ENCODE measurements around the gene GUCY1A1.
"Not testable (repeated sequence)": the region's sequence is repeated elsewhere in the genome, so short reads cannot be mapped to it uniquely, and the experiment has no call there.

Gene GUCY1A1, protein sequence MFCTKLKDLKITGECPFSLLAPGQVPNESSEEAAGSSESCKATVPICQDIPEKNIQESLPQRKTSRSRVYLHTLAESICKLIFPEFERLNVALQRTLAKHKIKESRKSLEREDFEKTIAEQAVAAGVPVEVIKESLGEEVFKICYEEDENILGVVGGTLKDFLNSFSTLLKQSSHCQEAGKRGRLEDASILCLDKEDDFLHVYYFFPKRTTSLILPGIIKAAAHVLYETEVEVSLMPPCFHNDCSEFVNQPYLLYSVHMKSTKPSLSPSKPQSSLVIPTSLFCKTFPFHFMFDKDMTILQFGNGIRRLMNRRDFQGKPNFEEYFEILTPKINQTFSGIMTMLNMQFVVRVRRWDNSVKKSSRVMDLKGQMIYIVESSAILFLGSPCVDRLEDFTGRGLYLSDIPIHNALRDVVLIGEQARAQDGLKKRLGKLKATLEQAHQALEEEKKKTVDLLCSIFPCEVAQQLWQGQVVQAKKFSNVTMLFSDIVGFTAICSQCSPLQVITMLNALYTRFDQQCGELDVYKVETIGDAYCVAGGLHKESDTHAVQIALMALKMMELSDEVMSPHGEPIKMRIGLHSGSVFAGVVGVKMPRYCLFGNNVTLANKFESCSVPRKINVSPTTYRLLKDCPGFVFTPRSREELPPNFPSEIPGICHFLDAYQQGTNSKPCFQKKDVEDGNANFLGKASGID

DNA sequence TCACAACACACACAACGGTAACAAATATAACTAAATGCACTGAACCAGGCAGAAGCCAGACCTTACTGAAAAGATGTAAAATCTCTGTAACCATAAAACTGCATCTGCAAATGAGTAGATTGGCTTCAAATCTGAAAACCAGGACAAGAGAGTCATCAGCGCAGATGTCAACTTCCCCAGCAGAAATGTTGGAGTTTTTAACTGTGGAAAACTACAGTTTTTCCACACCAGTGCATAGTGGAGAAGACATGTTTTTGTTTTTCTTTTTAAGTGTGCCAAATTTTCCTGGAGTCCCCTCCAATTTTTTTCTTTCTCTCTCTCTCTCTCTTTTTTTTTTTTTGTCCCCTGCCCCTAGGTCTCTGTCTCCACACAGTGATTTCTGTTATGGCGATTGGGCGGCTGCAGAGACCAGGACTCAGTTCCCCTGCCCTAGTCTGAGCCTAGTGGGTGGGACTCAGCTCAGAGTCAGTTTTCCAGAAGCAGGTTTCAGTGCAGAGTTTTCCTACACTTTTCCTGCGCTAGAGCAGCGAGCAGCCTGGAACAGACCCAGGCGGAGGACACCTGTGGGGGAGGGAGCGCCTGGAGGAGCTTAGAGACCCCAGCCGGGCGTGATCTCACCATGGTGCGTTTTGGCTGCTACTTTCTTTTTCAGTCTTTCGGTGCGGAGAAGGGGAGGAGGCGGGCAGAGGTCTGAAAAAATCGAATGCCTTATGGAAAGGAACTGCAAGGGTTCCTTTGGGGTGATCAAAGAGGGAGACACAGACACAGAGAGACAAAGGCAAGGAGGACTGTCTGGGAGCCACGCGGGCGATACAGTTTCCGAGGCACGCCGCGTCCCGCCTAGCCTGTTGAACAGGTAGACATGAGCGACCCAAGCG is at the start of gene GUCY1A1:
TSS of gene GUCY1A1 (plus strand) at position 505 of the 878 bp plus-strand sequence. CDS start 30,020 bp downstream, outside the sequence.
- DNase-seq: no peak

DNA sequence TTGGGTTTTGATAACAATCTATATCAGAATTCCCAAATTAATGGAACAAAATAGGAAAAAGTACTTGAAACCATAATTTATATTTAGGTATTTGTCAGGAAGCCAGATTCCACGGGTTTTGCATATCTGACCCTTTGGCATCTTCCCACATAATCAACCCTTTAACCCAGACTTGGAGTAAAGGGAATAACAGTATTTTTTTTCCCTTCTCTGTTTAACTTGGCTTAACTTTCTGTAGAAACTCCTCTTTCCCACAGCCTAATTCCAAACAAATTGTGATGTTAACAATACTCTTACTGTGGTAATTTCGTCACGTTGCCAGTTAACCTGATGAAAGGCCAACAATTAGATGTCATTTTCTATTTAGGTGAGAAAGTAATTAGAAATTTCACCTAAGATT is 49.4 kb upstream of the GUCY1A1 start:
- DNase-seq: no peak

DNA sequence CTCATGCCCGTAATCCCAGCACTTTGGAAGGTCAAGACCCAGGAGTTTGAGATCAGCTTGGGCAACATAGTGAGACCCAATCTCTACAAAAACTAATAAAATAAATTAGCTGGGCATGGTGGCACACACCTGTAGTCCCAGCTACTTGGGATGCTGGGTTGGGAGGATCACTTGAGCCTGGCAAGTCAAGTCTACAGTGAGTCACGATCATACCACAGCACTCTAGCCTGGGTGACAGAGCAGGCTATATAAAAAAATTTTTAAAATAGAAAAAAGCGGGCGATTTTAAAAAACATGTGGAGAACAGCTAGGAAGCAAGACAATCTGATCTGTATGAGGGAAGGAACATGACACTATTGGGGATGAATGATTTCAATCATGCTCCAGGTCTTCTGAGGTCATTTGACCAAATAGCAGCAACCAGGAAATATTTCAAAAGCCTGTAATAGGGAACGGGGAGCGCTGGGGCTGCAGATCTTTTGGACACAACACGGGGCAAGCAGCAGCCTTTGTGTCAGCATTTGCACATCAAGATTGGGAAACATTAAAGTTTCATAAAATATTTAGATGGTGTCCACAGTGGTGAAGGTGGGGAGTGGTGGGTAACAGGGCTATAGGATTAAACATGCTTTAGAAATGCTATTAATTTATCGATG is 48.3 kb upstream of the GUCY1A1 start:
- no peak for DNase-seq

GRCh38 chr4:155620637-155621036 is 46.0 kb upstream of the GUCY1A1 start:
- DNase-seq: no peak

GRCh38 chr4:155624478-155624877 is 42.2 kb upstream of the GUCY1A1 start:
- no peak for DNase-seq

- DNase-seq: no peak
These were observed 40.1 kb upstream of the GUCY1A1 start for GRCh38 chr4:155626561-155626960.

GRCh38 chr4:155629183-155629825 is 37.3 kb upstream of the GUCY1A1 start:
- DNase-seq: no peak

DNA sequence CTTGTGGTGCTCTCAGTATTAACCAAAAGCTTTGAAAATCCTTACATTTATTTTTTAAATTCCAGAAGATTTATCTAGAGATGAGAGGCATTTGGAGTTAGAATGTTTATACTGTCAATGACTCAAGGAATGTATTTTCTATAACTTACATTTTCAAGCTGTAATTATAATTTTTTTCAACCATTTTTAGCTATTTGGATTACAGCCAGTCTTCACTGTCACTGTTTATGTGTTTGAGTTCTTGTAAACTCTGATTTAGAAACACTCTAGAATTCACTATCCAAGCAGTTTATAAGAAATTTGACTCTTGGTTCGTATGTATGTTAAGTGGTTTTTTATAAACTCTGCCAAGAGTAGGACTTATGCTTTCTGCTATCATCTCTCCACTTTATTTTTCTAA is 36.7 kb upstream of the GUCY1A1 start:
- no peak for DNase-seq

- no peak for DNase-seq
These were observed 34.3 kb upstream of the GUCY1A1 start for GRCh38 chr4:155632310-155632840.

- no peak for DNase-seq
These were observed 28.3 kb upstream of the GUCY1A1 start for GRCh38 chr4:155638195-155638965.

GRCh38 chr4:155639704-155640523 is 26.7 kb upstream of the GUCY1A1 start:
- DNase-seq: no peak

DNA sequence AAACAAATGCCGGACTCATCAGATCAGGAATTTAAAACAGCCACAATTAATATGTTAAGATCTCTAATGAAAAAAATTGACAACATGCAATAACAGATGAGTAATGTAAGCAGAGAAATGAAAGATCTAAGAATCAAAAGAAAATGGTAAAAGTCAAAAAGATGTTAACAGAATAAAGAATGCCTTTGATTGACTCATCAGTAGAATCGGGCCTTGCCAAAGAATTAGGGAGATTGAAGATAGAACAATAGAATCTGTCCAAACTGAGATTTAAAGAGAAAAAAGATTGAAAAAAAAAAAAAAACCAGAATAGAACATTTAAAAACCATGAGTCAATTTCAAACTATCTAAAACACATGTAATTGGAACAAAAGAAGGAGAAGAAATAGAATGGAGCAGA is 25.9 kb upstream of the GUCY1A1 start:
- no peak for DNase-seq

DNA sequence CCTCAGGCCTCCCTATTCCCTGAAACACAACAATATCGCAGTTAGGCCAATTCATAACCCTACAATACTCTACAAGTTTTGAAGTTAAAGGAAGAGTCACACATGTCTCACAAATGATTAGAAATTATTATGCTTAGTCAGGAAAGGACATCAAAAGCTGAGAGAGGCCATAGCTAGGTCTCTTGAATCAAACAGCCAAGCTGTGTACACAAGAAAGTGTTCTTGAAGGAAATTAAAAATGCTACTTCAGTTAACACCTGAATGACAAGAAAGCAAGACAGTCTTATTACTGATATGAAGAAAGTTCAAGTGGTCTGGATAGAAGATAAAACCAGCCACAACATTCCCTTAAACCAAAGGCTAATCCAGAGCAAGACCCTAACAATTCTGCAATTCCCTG is 23.6 kb upstream of the GUCY1A1 start:
- DNase-seq: no peak

- no peak for DNase-seq
These were observed 20.6 kb upstream of the GUCY1A1 start for GRCh38 chr4:155646001-155646400.

GRCh38 chr4:155650785-155651184 is 15.9 kb upstream of the GUCY1A1 start:
- DNase-seq: not testable (repeated sequence)

GRCh38 chr4:155653052-155653451 is 13.6 kb upstream of the GUCY1A1 start:
- no peak for DNase-seq

DNA sequence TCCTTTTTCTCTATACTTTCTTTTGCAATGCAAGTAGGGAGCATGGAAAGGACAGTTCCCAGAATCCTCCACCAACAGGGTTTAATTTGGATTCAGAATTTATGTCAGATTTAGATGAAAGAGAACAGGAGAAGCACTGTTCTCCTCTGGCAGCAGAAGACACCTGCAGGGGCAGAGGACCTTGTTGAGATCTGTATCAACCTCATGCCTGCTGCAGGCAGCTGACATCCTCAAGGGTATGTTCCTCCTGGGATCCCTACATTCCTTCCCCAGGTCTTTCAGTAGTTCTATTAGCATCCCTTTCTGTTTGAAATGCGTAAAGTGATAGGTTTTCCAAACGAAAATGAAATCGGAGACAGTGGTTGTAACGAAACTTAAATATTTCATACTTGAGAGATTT is 10.6 kb upstream of the GUCY1A1 start:
- DNase-seq: no peak

DNA sequence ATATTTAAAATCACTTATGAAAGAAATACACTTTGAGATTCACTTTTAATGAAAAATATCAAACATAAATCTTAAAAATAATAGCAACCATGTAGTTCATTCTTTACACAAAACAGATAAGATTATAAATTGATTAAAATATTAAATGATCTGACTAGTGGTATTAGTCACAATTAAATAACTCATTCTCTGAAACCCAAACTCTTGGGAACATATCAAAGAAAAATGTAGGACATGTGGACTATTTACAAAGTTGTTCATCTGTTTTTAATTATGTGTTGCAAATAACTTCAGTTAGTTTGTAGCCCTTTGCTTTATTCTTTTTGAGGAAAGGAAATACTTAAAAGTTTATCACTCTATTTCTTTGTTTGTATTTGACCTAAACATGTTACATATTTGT is 9.5 kb upstream of the GUCY1A1 start:
- DNase-seq: no peak

- DNase-seq: no peak
These were observed 8.5 kb upstream of the GUCY1A1 start for GRCh38 chr4:155657985-155658680.

DNA sequence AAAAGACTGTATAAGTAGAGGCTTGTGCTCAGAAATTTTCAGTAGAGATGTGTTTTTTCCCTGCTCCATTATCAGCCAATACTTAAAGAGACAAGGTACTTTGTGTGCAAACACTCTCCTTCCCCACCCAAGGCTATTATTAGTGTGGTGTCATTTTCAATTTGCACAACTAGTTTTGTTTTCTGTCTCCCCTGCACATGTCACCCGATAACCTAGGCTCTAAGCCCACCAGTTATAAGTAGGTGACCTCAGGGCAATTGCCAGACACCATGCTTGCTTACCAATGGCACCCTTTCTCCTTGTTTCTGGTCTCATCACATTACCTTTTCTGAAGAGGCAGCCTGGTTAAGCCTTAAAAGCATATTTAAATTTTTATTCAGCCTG is 8.0 kb upstream of the GUCY1A1 start:
- DNase-seq: no peak
